GM19328 (cell line): ENCODE measurements around the gene NCAPH2.

Experiments used
- ATAC-seq: cut with Tn5 transposase; IDR thresholded peaks from one replicate; pipeline ENCODE4 v1.9.1; 2021; ENCODE audit warnings: mild to moderate bottlenecking, moderate library complexity; ENCODE audit not compliant: unreplicated experiment

The NCAPH2 gene

GRCh38 chr22:50546326-50547262, 38.6 kb downstream of the NCAPH2 start:
- no peak for ATAC-seq

GRCh38 chr22:50547263-50547985, 39.4 kb downstream of the NCAPH2 start:
- ATAC-seq = no peak

- no peak for ATAC-seq
Observed at GRCh38 chr22:50548040-50548920, 40.3 kb downstream of the NCAPH2 start.

- ATAC-seq = no peak
Observed at GRCh38 chr22:50548921-50549790, 41.1 kb downstream of the NCAPH2 start.

GRCh38 chr22:50550395-50550794, 42.4 kb downstream of the NCAPH2 start:
- ATAC-seq = no peak

- ATAC-seq = no peak
Observed at GRCh38 chr22:50551160-50551752, 43.2 kb downstream of the NCAPH2 start.

- ATAC-seq = no peak
Observed at GRCh38 chr22:50553310-50553709, 45.3 kb downstream of the NCAPH2 start.

- no peak for ATAC-seq
Observed at GRCh38 chr22:50556703-50557102, 48.7 kb downstream of the NCAPH2 start.

- ATAC-seq = no peak
Observed at GRCh38 chr22:50560034-50560433, 52.0 kb downstream of the NCAPH2 start.

- no peak for ATAC-seq
Observed at GRCh38 chr22:50561401-50562358, 53.7 kb downstream of the NCAPH2 start.

GRCh38 chr22:50562523-50563412, 54.7 kb downstream of the NCAPH2 start, which contains the start of gene SYCE3:
Gene SYCE3 (minus strand): TSS chr22:50562919. CDS start chr22:50556405, 6,514 bp downstream.
- ATAC-seq = peak; percentile 88

- ATAC-seq = no peak
Observed at GRCh38 chr22:50563413-50564160, 55.6 kb downstream of the NCAPH2 start.

GRCh38 chr22:50564289-50564688, 56.3 kb downstream of the NCAPH2 start:
- no peak for ATAC-seq

GRCh38 chr22:50567721-50568252, 59.8 kb downstream of the NCAPH2 start:
- no peak for ATAC-seq

- ATAC-seq = no peak
Observed at GRCh38 chr22:50568626-50569025, 60.6 kb downstream of the NCAPH2 start.

GRCh38 chr22:50569041-50569459, 61.0 kb downstream of the NCAPH2 start:
- no peak for ATAC-seq
